ENCODE data around the gene DBR1. TPM values are rescaled to one million over a fixed set of nuclear protein-coding genes. Genes with fewer than 3 reads are reported as not detected.
A peak's percentile ranks its signal among the peaks of the same experiment; 100 is the strongest.

DBR1 gene
- total RNA-seq, 2 donors from 2014 or later: 9.1 to 15.8 TPM

DNA sequence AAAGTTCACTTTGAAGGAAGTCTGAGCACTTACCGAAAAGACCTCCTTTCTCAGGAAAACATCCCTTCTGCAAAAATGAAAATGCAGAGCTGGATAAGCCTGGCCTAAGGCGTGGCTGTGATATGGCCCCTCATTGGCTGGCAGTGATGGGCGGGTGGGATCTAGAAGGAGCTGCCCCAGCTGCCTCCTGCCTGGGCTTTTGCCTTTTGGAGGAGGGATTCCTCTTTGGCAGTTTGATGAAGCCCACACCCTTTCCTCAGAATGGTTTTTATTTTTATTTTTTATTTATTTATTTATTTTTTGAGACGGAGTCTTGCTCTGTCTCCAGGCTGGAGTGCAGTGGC lies 55.3 kb downstream of the DBR1 start:
- Histone ChIP-seq H3K9me3 (no peaks in the 10 kb centered on the region), H3K4me1 (replicated peaks) (no peaks in the 10 kb centered on the region), H3K27me3 (replicated peaks; ENCODE audit: insufficient read depth) (no peaks in the 10 kb centered on the region), H3K27ac (no peak overlapping the region), H3K36me3 (no peaks in the 10 kb centered on the region), H3K4me3 (no peak overlapping the region)
- no peak for DNase-seq (ENCODE audit: low spot score)
- intact Hi-C loops (cut with DNase I): loop anchor here (2.0 to 5.0 kb wide), 2 partner anchors 37 to 51 kb away; no protein-coding TSS in a partner anchor
- TF ChIP-seq, protein P1, sequence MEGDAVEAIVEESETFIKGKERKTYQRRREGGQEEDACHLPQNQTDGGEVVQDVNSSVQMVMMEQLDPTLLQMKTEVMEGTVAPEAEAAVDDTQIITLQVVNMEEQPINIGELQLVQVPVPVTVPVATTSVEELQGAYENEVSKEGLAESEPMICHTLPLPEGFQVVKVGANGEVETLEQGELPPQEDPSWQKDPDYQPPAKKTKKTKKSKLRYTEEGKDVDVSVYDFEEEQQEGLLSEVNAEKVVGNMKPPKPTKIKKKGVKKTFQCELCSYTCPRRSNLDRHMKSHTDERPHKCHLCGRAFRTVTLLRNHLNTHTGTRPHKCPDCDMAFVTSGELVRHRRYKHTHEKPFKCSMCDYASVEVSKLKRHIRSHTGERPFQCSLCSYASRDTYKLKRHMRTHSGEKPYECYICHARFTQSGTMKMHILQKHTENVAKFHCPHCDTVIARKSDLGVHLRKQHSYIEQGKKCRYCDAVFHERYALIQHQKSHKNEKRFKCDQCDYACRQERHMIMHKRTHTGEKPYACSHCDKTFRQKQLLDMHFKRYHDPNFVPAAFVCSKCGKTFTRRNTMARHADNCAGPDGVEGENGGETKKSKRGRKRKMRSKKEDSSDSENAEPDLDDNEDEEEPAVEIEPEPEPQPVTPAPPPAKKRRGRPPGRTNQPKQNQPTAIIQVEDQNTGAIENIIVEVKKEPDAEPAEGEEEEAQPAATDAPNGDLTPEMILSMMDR (IDR thresholded peaks at IDR 0.05): no peak
- no peak for TF ChIP-seq POLR2AphosphoS5 (IDR thresholded peaks at IDR 0.05)
- no peak for TF ChIP-seq POLR2A (IDR thresholded peaks at IDR 0.05)
- WGBS: 73% methylated on average over 4 of the region's 4 CpGs

DNA sequence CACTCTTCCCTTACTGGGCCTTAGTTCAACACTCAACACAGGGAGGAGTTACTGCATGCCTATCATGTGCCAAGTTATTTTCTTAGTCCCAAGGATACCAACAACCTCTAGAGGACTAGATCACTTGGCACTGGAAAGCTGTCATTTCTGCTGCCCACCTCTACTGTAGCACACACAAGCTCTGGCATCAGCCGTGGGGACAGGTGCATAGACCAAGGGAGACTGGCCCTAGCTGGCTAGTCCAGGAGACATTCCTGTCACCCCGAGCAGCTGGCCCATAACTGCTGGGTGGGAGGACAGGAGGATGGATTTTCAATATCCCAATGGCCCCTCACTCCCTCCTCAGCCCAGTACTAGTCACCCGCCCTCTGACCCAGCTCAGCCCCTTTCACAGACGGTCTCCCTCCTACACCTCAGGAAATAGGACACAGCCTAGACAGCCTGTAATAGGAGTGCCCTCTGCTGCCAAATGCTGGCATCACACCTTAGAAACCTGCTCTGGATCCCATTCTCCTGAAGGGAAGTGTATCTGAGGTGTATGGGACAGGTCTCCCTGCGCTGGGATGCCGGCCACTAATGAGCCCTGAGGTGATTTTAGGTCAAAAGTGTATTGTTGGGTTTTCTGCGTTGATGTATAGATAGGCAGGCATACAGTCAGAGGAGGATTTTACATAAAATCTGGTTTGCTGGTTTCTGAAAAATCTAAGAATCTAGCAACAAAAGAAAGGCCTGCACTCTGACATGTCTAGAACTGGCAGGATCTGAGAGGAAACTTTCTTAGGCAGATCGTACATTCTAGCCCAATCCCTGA lies 55.9 kb downstream of the DBR1 start:
- H3K4me3 ChIP-seq: no peak overlapping the region
- no peaks in the 10 kb centered on the region for H3K36me3 ChIP-seq
- H3K4me1 ChIP-seq (replicated peaks): no peaks in the 10 kb centered on the region
- H3K27me3 ChIP-seq (replicated peaks; ENCODE audit: insufficient read depth): no peaks in the 10 kb centered on the region
- WGBS: 27% methylated on average over 8 of the region's 8 CpGs
- TF ChIP-seq, protein P1 (IDR thresholded peaks at IDR 0.05): peak; percentile 50 to 78 (median 75)
- no peak for TF ChIP-seq POLR2AphosphoS5 (IDR thresholded peaks at IDR 0.05)
- TF ChIP-seq POLR2A (IDR thresholded peaks at IDR 0.05): no peak
- H3K27ac ChIP-seq: no peak overlapping the region
- intact Hi-C loops (cut with DNase I): loop anchor here (2.0 to 5.0 kb wide), 2 partner anchors 37 to 50 kb away; no protein-coding TSS in a partner anchor
- no peaks in the 10 kb centered on the region for H3K9me3 ChIP-seq
- peak; percentile 68 for DNase-seq (ENCODE audit: low spot score)

DNA sequence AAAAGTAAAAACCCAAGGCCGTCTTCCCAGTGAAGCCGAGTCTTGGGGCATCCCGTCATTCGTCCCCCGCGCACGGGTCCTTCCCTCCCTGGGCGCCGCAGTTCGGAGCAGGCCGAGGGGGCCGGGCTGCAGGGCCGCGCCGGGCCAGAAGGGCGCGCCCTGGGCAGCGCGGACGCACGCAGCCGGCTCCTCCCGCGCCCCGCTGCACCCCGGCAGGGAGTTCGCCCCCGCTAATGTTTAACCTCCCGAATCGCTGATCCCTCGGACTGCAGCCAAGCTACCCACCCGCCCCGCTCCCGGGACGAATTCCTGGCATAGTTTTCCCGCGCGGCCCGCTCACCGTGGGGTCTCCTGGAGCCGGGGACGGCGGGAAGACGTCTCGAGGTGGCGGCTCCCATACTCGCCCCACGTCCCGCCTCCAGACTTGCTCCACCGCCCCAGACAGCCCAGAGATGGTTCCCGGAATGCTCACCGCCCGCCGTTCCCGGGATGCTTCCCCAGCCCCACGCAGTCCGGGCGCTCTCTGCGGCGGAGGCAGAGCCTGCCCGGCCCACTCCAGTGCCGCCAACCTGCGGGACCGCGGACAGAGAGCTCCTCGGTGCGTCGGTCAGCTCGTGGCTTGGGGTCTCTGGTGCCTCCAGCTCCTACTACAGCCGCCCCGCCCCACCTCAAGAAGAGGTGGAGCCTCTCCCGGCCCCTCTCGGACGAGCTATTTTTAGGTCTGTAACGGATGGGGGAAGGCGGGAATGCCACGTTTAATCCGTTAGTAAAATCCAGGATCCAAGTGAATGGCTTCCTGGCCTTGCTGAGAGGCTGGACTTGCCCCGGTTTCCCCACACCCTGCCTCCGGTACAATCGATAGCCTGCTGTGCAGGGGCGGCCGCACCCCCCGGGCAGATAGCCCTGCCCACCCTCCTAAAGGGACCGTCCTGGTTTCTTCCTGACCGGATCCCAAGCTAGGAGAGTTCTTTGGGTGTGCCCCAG lies 59.4 kb downstream of the DBR1 start, which contains the start of gene DZIP1L:
Gene DZIP1L, minus strand, starts transcription at position 621 of the 984 bp plus-strand sequence. CDS start 11,637 bp downstream, outside the sequence.
- DNase-seq (ENCODE audit: low spot score): peak; percentile 43
- intact Hi-C loops (cut with DNase I): loop anchor here (5.0 kb wide), 1 partner anchor 33 kb away; no protein-coding TSS in a partner anchor
- WGBS: under 1% methylated on average over 60 of the region's 86 CpGs
- H3K36me3 ChIP-seq: no peaks in the 10 kb centered on the region
- no peaks in the 10 kb centered on the region for H3K4me1 ChIP-seq (replicated peaks)
- peak within 1 kb of the TSS; percentile 84 to 85 for H3K27ac ChIP-seq
- no peaks in the 10 kb centered on the region for H3K27me3 ChIP-seq (replicated peaks; ENCODE audit: insufficient read depth)
- peak within 1 kb of the TSS; percentile 69 to 70 for H3K4me3 ChIP-seq
- H3K9me3 ChIP-seq: no peaks in the 10 kb centered on the region
- no peak for TF ChIP-seq POLR2A (IDR thresholded peaks at IDR 0.05)
- TF ChIP-seq, protein P1 (IDR thresholded peaks at IDR 0.05): peak in 3 of 4 experiments; percentile 20 to 74 (median 47)
- peak; percentile 38 for TF ChIP-seq POLR2AphosphoS5 (IDR thresholded peaks at IDR 0.05)

DNA sequence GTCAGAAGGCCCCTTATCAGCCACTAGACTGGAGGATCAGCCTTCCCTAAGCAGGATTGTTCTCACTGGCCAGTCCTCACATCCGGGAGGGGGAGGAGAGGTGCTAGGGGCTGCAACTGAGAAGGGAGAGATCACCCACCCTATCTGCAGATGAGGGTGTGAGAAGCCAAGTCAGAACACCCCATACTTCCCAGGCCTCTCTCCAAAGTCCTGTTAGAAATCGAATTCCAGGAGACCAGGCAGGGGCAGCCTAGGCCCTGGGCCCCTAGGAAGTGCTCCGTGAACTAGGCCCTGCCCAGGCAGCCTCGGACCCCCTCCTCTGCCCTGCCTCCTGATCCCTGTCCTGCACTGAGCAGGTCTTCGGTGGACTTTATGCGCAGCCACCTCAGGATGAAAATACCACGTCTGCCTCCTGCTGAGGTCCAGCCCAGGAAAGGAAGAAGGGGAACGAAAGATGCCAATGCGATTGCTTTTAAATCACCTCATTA lies 60.2 kb downstream of the DBR1 start:
- WGBS: 17% methylated on average over 9 of the region's 9 CpGs
- no peaks in the 10 kb centered on the region for H3K4me1 ChIP-seq (replicated peaks)
- no peak for DNase-seq (ENCODE audit: low spot score)
- no peaks in the 10 kb centered on the region for H3K36me3 ChIP-seq
- H3K4me3 ChIP-seq: peak overlapping the region; percentile 69 to 70
- intact Hi-C loops (cut with DNase I): no loop called here
- no peaks in the 10 kb centered on the region for H3K9me3 ChIP-seq
- H3K27me3 ChIP-seq (replicated peaks; ENCODE audit: insufficient read depth): no peaks in the 10 kb centered on the region
- TF ChIP-seq, protein P1 (IDR thresholded peaks at IDR 0.05): no peak
- TF ChIP-seq POLR2A (IDR thresholded peaks at IDR 0.05) (no peak), POLR2AphosphoS5 (IDR thresholded peaks at IDR 0.05) (no peak)
- peak overlapping the region; percentile 84 to 85 for H3K27ac ChIP-seq
